HG03342 (cell line): ENCODE results near the gene CNIH3.

Experiments used
- ATAC-seq: cut with Tn5 transposase; IDR thresholded peaks from one replicate; pipeline ENCODE4 v1.9.1; 2021; ENCODE audit warnings: mild to moderate bottlenecking, moderate library complexity; ENCODE audit not compliant: unreplicated experiment

The CNIH3 gene

GRCh38 chr1:224739997-224740684, 124.0 kb downstream of the CNIH3 start:
- ATAC-seq: peak; percentile 77

GRCh38 chr1:224740685-224741052, 124.6 kb downstream of the CNIH3 start:
- ATAC-seq: no peak

- ATAC-seq: no peak
Observed at GRCh38 chr1:224742349-224742748, 126.2 kb downstream of the CNIH3 start.

- ATAC-seq: no peak
Observed at GRCh38 chr1:224743608-224744164, 127.6 kb downstream of the CNIH3 start.

GRCh38 chr1:224744521-224744920, 128.4 kb downstream of the CNIH3 start:
- ATAC-seq: no peak

GRCh38 chr1:224745394-224745793, 129.3 kb downstream of the CNIH3 start:
- ATAC-seq: no peak

GRCh38 chr1:224745924-224746323, 129.8 kb downstream of the CNIH3 start:
- ATAC-seq: peak; percentile 65

GRCh38 chr1:224747578-224747977, 131.5 kb downstream of the CNIH3 start:
- peak; percentile 71 for ATAC-seq

GRCh38 chr1:224749916-224750315, 133.8 kb downstream of the CNIH3 start:
- no peak for ATAC-seq

- ATAC-seq: no peak
Observed at GRCh38 chr1:224751624-224752311, 135.7 kb downstream of the CNIH3 start.

- no peak for ATAC-seq
Observed at GRCh38 chr1:224753491-224753890, 137.4 kb downstream of the CNIH3 start.

- no peak for ATAC-seq
Observed at GRCh38 chr1:224755586-224755985, 139.5 kb downstream of the CNIH3 start.

GRCh38 chr1:224757508-224757907, 141.4 kb downstream of the CNIH3 start:
- ATAC-seq: no peak

GRCh38 chr1:224759135-224759534, 143.0 kb downstream of the CNIH3 start:
- ATAC-seq: no peak

GRCh38 chr1:224759681-224760091, 143.6 kb downstream of the CNIH3 start:
- no peak for ATAC-seq

GRCh38 chr1:224760163-224760562, 144.0 kb downstream of the CNIH3 start:
- ATAC-seq: no peak

- no peak for ATAC-seq
Observed at GRCh38 chr1:224761245-224761644, 145.1 kb downstream of the CNIH3 start.

GRCh38 chr1:224762046-224762445, 145.9 kb downstream of the CNIH3 start:
- ATAC-seq: no peak

GRCh38 chr1:224762701-224763100, 146.6 kb downstream of the CNIH3 start:
- ATAC-seq: no peak

GRCh38 chr1:224763126-224763775, 147.1 kb downstream of the CNIH3 start:
- ATAC-seq: no peak

GRCh38 chr1:224766266-224766665, 150.1 kb downstream of the CNIH3 start:
- ATAC-seq: no peak

- no peak for ATAC-seq
Observed at GRCh38 chr1:224767031-224767430, 150.9 kb downstream of the CNIH3 start.
